B cell (primary cell): Measurements from ENCODE around the gene DFFB. TPM values are rescaled to one million over a fixed set of nuclear protein-coding genes. Genes with fewer than 3 reads are reported as not detected.

Experiments used
- ATAC-seq: fragments of 200-7000 bp; cut with Tn5 transposase; one replicate; pipeline ENCODE4 v1.10.0; 2021; ENCODE audit warnings: low read depth, mild to moderate bottlenecking, moderate number of reproducible peaks, moderate library complexity
- CTCF ChIA-PET: fragments of 350-600 bp; sonication (Branson Sonifier 250); formaldehyde crosslinking; loops from one replicate; lab custom pipeline; 2021; ENCODE audit warnings: antibody characterized with exemption, inconsistent platforms; lab: Charles Lee
- POLR2A ChIA-PET: fragments of 350-600 bp; sonication (Branson Sonifier 250); formaldehyde crosslinking; loops from one replicate; lab custom pipeline; 2021; ENCODE audit warnings: antibody characterized with exemption; lab: Charles Lee
- DNase-seq: peaks from one replicate; pipeline ENCODE4 v3.0.0; 2013
- H2AFZ ChIP-seq: 2 replicates; pipeline ENCODE4 v1.6.1; 2012; ENCODE audit warnings: mild to moderate bottlenecking, low read depth, low read length; ENCODE audit not compliant: insufficient read depth, poor library complexity, severe bottlenecking
- H3K27ac ChIP-seq, 2 donors: 1 replicate in 1 of 2; 2 replicates in 1 of 2; pipeline ENCODE4 v1.5.1; 2012 to 2013; ENCODE audit warnings: low read length in 2 of 2, mild to moderate bottlenecking in 2 of 2, moderate library complexity in 1 of 2
- H3K27me3 ChIP-seq, 4 experiments: fragments of 200-600 bp in 1 of 4; sonication (generic) in 1 of 4; replicated peaks in 1 of 4; 1 replicate in 2 of 4; 2 replicates in 2 of 4; pipeline versions ENCODE4 v1.6.1 to v1.7.0; 2013 to 2016; ENCODE audit warnings: low read length in 3 of 4, mild to moderate bottlenecking in 2 of 4, mixed read lengths in 1 of 4, moderate library complexity in 1 of 4; ENCODE audit not compliant: insufficient read depth in 4 of 4, control insufficient read depth in 3 of 4; ENCODE audit errors: control extremely low read depth in 1 of 4
- H3K36me3 ChIP-seq, 2 experiments: replicated peaks in 1 of 2; 1 replicate in 1 of 2; 2 replicates in 1 of 2; pipeline versions ENCODE4 v1.6.1 to v1.7.1; 2013; ENCODE audit warnings: low read length in 1 of 2; ENCODE audit not compliant: insufficient read depth in 2 of 2, control insufficient read depth in 1 of 2; ENCODE audit errors: control extremely low read depth in 1 of 2, extremely low read depth in 1 of 2
- H3K4me1 ChIP-seq, 2 donors: fragments of 200-600 bp in 1 of 2; sonication (generic) in 1 of 2; 1 replicate in 1 of 2; 2 replicates in 1 of 2; pipeline versions ENCODE4 v1.5.1 to v1.6.1; 2013 to 2017; ENCODE audit warnings: low read length in 2 of 2; ENCODE audit not compliant: control insufficient read depth in 2 of 2, insufficient read depth in 2 of 2
- H3K4me2 ChIP-seq: replicated peaks from 2 replicates; pipeline ENCODE3; 2012; ENCODE audit warnings: mild to moderate bottlenecking, low read depth, low read length; ENCODE audit not compliant: poor library complexity, severe bottlenecking
- H3K4me3 ChIP-seq, 5 experiments: fragments of 200-600 bp in 1 of 5; sonication (generic) in 1 of 5; 1 replicate in 3 of 5; 2 replicates in 2 of 5; pipeline versions ENCODE4 v1.5.1 to v1.7.0; 2011 to 2016; ENCODE audit warnings: low read length in 4 of 5, mild to moderate bottlenecking in 4 of 5, low read depth in 2 of 5, control low read depth in 1 of 5, moderate library complexity in 1 of 5; ENCODE audit not compliant: insufficient read depth in 1 of 5; ENCODE audit errors: control extremely low read depth in 1 of 5, extremely low read depth in 1 of 5
- H3K79me2 ChIP-seq: fragments of 200-600 bp; sonication (generic); one replicate; pipeline ENCODE4 v1.6.0; 2016; ENCODE audit warnings: low read length; ENCODE audit not compliant: control insufficient read depth, insufficient read depth
- H3K9ac ChIP-seq: fragments of 200-600 bp; sonication (generic); 2 replicates; pipeline ENCODE4 v1.6.1; 2017; ENCODE audit warnings: mild to moderate bottlenecking, low read length, moderate library complexity
- H3K9me3 ChIP-seq, 3 donors: one replicate each; pipeline versions ENCODE4 v1.6.1 to v1.7.1; 2013; ENCODE audit warnings: low read length in 2 of 3; ENCODE audit not compliant: control insufficient read depth in 2 of 3, insufficient read depth in 1 of 3; ENCODE audit errors: control extremely low read depth in 1 of 3
- H4K20me1 ChIP-seq: 2 replicates; pipeline ENCODE4 v1.6.0; 2012; ENCODE audit warnings: mild to moderate bottlenecking, low read length; ENCODE audit not compliant: insufficient read depth, control insufficient read depth, poor library complexity, severe bottlenecking
- H3K27ac Mint-ChIP-seq: one replicate; pipeline ENCODE4 v1.8.0; 2021; ENCODE audit warnings: mixed read lengths
- H3K27me3 Mint-ChIP-seq: one replicate; pipeline ENCODE4 v1.8.0; 2021; ENCODE audit warnings: mixed read lengths
- H3K4me1 Mint-ChIP-seq: one replicate; pipeline ENCODE4 v1.8.0; 2021; ENCODE audit warnings: mixed read lengths
- H3K4me3 Mint-ChIP-seq: one replicate; pipeline ENCODE4 v1.8.0; 2021; ENCODE audit warnings: mixed read lengths
- H3K9me3 Mint-ChIP-seq: one replicate; pipeline ENCODE4 v1.8.0; 2022; ENCODE audit warnings: mixed read lengths; ENCODE audit not compliant: insufficient read depth
- CTCF ChIP-seq: fragments of 200-600 bp; IDR thresholded peaks from one replicate; pipeline ENCODE4 v1.8.0; 2022; ENCODE audit warnings: antibody characterized with exemption, mild to moderate bottlenecking
- EZH2 ChIP-seq: IDR thresholded peaks from 2 replicates; pipeline ENCODE4 v1.6.1; 2012; ENCODE audit warnings: borderline replicate concordance, low read depth, mild to moderate bottlenecking, moderate library complexity, low read length; ENCODE audit not compliant: insufficient read depth, poor library complexity, severe bottlenecking
- WGBS: methylation state at CpG from one replicate; pipeline ENCODE4 v1.1.5; 2013; ENCODE audit warnings: missing lambda C conversion rate; ENCODE audit not compliant: insufficient coverage; 5-methylcytosine and 5-hydroxymethylcytosine counted together
- intact Hi-C: fragments of 100-400 bp; cut with micrococcal nuclease; formaldehyde crosslinking; loops from one replicate; pipeline ENCODE4 v1.10.0; 2022
- polyA plus RNA-seq: library from polyadenylated mRNA; depleted of rRNA; stranded (reverse); fragments of >200 nt; gene quantifications from 2 replicates; pipeline ENCODE4 v1.2.3, GENCODE V29; 2012
- total RNA-seq, 2 donors: library from RNA; stranded (reverse); fragments of 120-200 nt in 1 of 2; gene quantifications; 1 replicate in 1 of 2; 2 replicates in 1 of 2; pipeline versions ENCODE4 v1.2.3 to v1.2.4, GENCODE V29; 2013 to 2022

The DFFB gene
- total and polyA plus RNA-seq, 2 donors (not counting 1 experiment from before 2014, with no cell fraction given), result 14.0 to 17.4 TPM

- Histone ChIP-seq H3K36me3 (peaks cover 6 to 47% of the 10 kb centered on the region in 2 experiments), H3K79me2 (no peaks in the 10 kb centered on the region), H2AFZ (no peak overlapping the region), H3K4me1 (peaks cover 0 to 6% of the 10 kb centered on the region in 2 donors), H3K9me3 (peaks cover 0 to 4% (median 0%) of the 10 kb centered on the region in 3 donors), H3K9ac (peak overlapping the region; percentile 32), H3K4me2 (peak overlapping the region; percentile 48), H4K20me1 (no peaks in the 10 kb centered on the region), H3K27me3 (no peaks in the 10 kb centered on the region), H3K4me3 (peak overlapping the region in 2 of 5 experiments; percentile 29 to 48), H3K27ac (peak overlapping the region in 1 of 2 donors; percentile 58)
- Mint-ChIP-seq H3K4me3 (peak overlapping the region; percentile 53), H3K27me3 (no peaks in the 10 kb centered on the region), H3K27ac (peak overlapping the region; percentile 50), H3K4me1 (peaks cover 28% of the 10 kb centered on the region), H3K9me3 (no peaks in the 10 kb centered on the region)
- WGBS, result 48% methylated on average over 4 of the region's 9 CpGs
- no peak for DNase-seq
- ATAC-seq, result peak; percentile 36
- ChIA-PET CTCF (interaction anchor here (0.6 to 0.7 kb wide), 2 partner anchors 12 to 56 kb away, joined by 4 read pairs; no protein-coding TSS in a partner anchor), POLR2A (interaction anchor here (0.6 to 0.8 kb wide), 3 partner anchors 15 to 184 kb away, joined by 3 to 6 read pairs (median 3); no protein-coding TSS in a partner anchor)
- TF ChIP-seq EZH2, result no peak
- TF ChIP-seq CTCF, result no peak
- intact Hi-C loops, result no loop called here
Measured at GRCh38 chr1:3842912-3843311, 14.4 kb upstream of the DFFB start.

- H3K27ac Mint-ChIP-seq, result no peak overlapping the region
- no peaks in the 10 kb centered on the region for H3K27me3 ChIP-seq
- no peak overlapping the region for H3K4me3 ChIP-seq
Measured at GRCh38 chr1:3846541-3846940, 10.7 kb upstream of the DFFB start.

More at GRCh38 chr1:3846541-3846940, 10.7 kb upstream of the DFFB start:
- Mint-ChIP-seq H3K27me3 (no peaks in the 10 kb centered on the region), H3K9me3 (no peaks in the 10 kb centered on the region), H3K4me1 (peaks cover 14% of the 10 kb centered on the region), H3K4me3 (no peak overlapping the region)
- Histone ChIP-seq H3K79me2 (no peaks in the 10 kb centered on the region), H3K9me3 (no peaks in the 10 kb centered on the region), H3K27ac (no peak overlapping the region), H3K9ac (no peak overlapping the region), H4K20me1 (no peaks in the 10 kb centered on the region), H3K4me1 (no peaks in the 10 kb centered on the region), H3K4me2 (no peak overlapping the region), H3K36me3 (peaks cover 3 to 43% of the 10 kb centered on the region in 2 experiments), H2AFZ (no peak overlapping the region)
- ChIA-PET CTCF (interaction anchor here (0.7 kb wide), 1 partner anchor 217 kb away, joined by 5 read pairs; no protein-coding TSS in a partner anchor), POLR2A (no interaction called here)
- 100% methylated on average over 2 of the region's 3 CpGs for WGBS
- no peak for ATAC-seq
- intact Hi-C loops, result no loop called here
- no peak for TF ChIP-seq CTCF
- no peak for TF ChIP-seq EZH2
- DNase-seq, result no peak
